AG04450 (cell line): ENCODE measurements around the gene HRH1. TPM values are rescaled to one million over a fixed set of nuclear protein-coding genes. Genes with fewer than 3 reads are reported as not detected.

Source experiments
- CTCF ChIA-PET: fragments of 300-600, 350-600 bp; formaldehyde crosslinking; extraction: SDS; loops from one replicate; lab custom pipeline; 2022; ENCODE audit warnings: antibody characterized with exemption, inconsistent platforms; lab: Charles Lee
- POLR2A ChIA-PET: fragments of 350-600 bp; formaldehyde crosslinking; extraction: SDS; loops from one replicate; lab custom pipeline; 2021; ENCODE audit warnings: antibody characterized with exemption, inconsistent platforms; lab: Yijun Ruan, JAX
- DNase-seq: peaks from one replicate; pipeline ENCODE4 v3.0.0-alpha.2; 2011; ENCODE audit warnings: low read depth, low spot score
- H3K27ac ChIP-seq: one replicate; pipeline ENCODE4 v1.5.1; 2012; ENCODE audit warnings: low read depth, low read length, control low read depth
- H3K27me3 ChIP-seq: one replicate; pipeline ENCODE4 v1.6.0; 2012; ENCODE audit warnings: low read length; ENCODE audit not compliant: control insufficient read depth, insufficient read depth
- H3K4me3 ChIP-seq: 2 replicates; pipeline ENCODE4 v1.5.1; 2011; ENCODE audit warnings: mild to moderate bottlenecking, low read depth, low read length, control low read depth
- H3K9me3 ChIP-seq: 2 replicates; pipeline ENCODE4 v1.5.1; 2012; ENCODE audit warnings: low read length; ENCODE audit not compliant: control insufficient read depth, insufficient read depth
- polyA plus RNA-seq: library from polyadenylated mRNA; depleted of rRNA; stranded (reverse); fragments of >200 nt; gene quantifications from 2 replicates; pipeline ENCODE4 v1.2.3, GENCODE V29; 2011
- TF ChIP-seq, protein P1 (sequence below): IDR thresholded peaks from 2 replicates; pipeline ENCODE4 v1.5.1; 2011; ENCODE audit warnings: low read depth, low read length, control low read depth, inconsistent platforms

The HRH1 gene
- polyA plus RNA-seq, 1 experiment = 25.4 TPM

DNA sequence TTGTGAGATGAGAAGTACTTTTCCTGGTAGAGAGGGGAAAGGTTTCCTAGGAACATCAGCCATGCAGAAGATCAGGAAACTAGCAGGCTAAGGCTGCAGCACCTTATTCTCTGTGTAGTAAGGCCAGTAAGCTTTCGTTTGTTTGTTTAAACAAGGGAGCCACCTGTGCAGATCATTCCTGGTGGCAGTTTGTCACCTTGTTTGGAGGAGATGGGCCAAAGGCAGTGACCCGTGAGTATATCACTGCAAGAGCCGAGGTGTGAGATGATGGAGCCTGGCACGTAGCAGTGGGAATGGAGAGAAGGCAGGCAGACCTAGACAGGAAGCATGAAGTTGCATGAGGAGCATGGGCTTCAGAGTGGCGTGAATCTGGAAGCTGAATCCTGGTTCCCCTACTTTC is 137.5 kb downstream of the HRH1 start:
- no peak overlapping the region for H3K27ac ChIP-seq
- no peaks in the 10 kb centered on the region for H3K9me3 ChIP-seq
- no peak overlapping the region for H3K4me3 ChIP-seq
- TF ChIP-seq, protein P1, sequence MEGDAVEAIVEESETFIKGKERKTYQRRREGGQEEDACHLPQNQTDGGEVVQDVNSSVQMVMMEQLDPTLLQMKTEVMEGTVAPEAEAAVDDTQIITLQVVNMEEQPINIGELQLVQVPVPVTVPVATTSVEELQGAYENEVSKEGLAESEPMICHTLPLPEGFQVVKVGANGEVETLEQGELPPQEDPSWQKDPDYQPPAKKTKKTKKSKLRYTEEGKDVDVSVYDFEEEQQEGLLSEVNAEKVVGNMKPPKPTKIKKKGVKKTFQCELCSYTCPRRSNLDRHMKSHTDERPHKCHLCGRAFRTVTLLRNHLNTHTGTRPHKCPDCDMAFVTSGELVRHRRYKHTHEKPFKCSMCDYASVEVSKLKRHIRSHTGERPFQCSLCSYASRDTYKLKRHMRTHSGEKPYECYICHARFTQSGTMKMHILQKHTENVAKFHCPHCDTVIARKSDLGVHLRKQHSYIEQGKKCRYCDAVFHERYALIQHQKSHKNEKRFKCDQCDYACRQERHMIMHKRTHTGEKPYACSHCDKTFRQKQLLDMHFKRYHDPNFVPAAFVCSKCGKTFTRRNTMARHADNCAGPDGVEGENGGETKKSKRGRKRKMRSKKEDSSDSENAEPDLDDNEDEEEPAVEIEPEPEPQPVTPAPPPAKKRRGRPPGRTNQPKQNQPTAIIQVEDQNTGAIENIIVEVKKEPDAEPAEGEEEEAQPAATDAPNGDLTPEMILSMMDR = no peak
- no peaks in the 10 kb centered on the region for H3K27me3 ChIP-seq
- CTCF ChIA-PET = interaction anchor here (0.8 to 3.0 kb wide), 8 partner anchors 10 to 350 kb away, joined by 3 to 10 read pairs (median 3); no protein-coding TSS in a partner anchor
- POLR2A ChIA-PET = interaction anchor here (0.7 to 1.1 kb wide), 2 partner anchors 9 to 42 kb away, joined by 3 to 8 read pairs; no protein-coding TSS in a partner anchor
- no peak for DNase-seq

- TF ChIP-seq, protein P1 = no peak
- H3K27me3 ChIP-seq = no peaks in the 10 kb centered on the region
- H3K9me3 ChIP-seq = no peaks in the 10 kb centered on the region
- no peak for DNase-seq
- ChIA-PET POLR2A (no interaction called here), CTCF (interaction anchor here (1.4 kb wide), 1 partner anchor 15 kb away, joined by 4 read pairs; no protein-coding TSS in a partner anchor)
- H3K27ac ChIP-seq = no peak overlapping the region
- H3K4me3 ChIP-seq = no peak overlapping the region
These were observed 142.8 kb downstream of the HRH1 start for GRCh38 chr3:11297126-11297525.

DNA sequence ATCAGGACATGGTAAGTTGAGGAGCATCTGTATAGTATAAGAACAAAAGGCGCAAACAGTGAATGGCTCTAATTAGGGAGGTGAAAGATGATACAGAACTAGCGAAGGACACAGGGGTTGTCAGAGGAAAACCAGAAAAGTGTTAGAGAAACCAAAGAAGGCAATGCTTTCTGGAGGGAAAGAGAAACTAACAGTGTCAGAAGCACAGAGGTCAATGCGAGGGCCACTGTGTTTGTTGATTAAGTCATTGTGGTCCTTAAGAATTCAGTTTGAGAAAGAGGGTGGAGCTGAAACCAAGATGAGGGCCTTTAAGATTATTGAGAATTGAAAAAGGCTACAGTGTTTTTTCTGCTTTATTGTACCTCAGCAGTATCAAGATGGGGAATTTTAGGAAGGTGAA is 146.7 kb downstream of the HRH1 start:
- Histone ChIP-seq H3K27ac (no peak overlapping the region), H3K27me3 (no peaks in the 10 kb centered on the region), H3K9me3 (no peaks in the 10 kb centered on the region), H3K4me3 (no peak overlapping the region)
- no peak for DNase-seq
- ChIA-PET POLR2A (no interaction called here), CTCF (interaction anchor here (1.0 to 1.5 kb wide), 2 partner anchors 34 to 241 kb away, joined by 4 read pairs; no protein-coding TSS in a partner anchor)
- TF ChIP-seq, protein P1 = no peak

- H3K9me3 ChIP-seq = no peaks in the 10 kb centered on the region
- POLR2A ChIA-PET = no interaction called here
These were observed 148.2 kb downstream of the HRH1 start for GRCh38 chr3:11302444-11302843.

DNA sequence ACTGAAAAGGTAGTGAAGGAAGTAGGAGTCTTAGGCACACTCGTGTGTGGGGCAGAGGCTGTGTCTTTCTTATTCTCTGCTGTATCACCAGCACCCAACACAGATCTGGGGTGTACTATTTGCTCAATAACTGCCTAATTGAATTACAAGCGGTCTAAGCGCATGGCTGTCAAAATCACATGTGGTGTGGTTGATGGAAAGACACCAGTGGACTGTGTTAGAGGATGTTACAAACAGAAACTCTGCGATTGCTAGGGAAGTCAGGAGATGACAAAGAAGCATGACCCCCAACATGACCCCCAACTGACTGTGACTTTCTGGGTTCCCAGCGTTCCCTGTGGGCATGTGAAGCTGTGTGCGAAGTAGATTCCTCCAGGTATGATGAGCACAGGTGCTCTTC is 149.9 kb downstream of the HRH1 start:
- no peak for DNase-seq
- no peaks in the 10 kb centered on the region for H3K27me3 ChIP-seq
- no peak overlapping the region for H3K27ac ChIP-seq
- TF ChIP-seq, protein P1 = no peak
- H3K4me3 ChIP-seq = no peak overlapping the region
- no peaks in the 10 kb centered on the region for H3K9me3 ChIP-seq
- POLR2A ChIA-PET = no interaction called here
- CTCF ChIA-PET = interaction anchor here (1.3 kb wide), 1 partner anchor 31 kb away, joined by 3 read pairs; no protein-coding TSS in a partner anchor

More at GRCh38 chr3:11302444-11302843, 148.2 kb downstream of the HRH1 start:
- Histone ChIP-seq H3K27me3 (no peaks in the 10 kb centered on the region), H3K4me3 (no peak overlapping the region), H3K27ac (no peak overlapping the region)
- CTCF ChIA-PET = interaction anchor here (0.6 to 1.8 kb wide), 3 partner anchors 10 to 33 kb away, joined by 3 to 6 read pairs (median 4); no protein-coding TSS in a partner anchor
- no peak for DNase-seq
- TF ChIP-seq, protein P1 = no peak
